ENCODE measurements around the gene DYNC1I2.

- TF ChIP-seq CTCF (IDR thresholded peaks at IDR 0.05 in 4 of 5, conservative IDR thresholded peaks at IDR 0.05 in 1 of 5) = no peak
- no peak for TF ChIP-seq POLR2A (IDR thresholded peaks at IDR 0.05)
Measured at GRCh38 chr2:171787333-171788072, 100.2 kb downstream of the DYNC1I2 start.
